Mesenchymal stem cell (in vitro differentiated cells and primary cell): ENCODE results near the gene CELF2.

Experiments
- DNase-seq: peaks from one replicate; pipeline ENCODE4 v3.0.0-alpha.2; 2013
- H2AFZ ChIP-seq: one replicate; pipeline ENCODE4 v1.6.1; 2013; ENCODE audit warnings: low read depth, mild to moderate bottlenecking, control low read depth, inconsistent platforms, low read length, moderate library complexity
- H2AK5ac ChIP-seq: 2 replicates; pipeline ENCODE4 v1.6.1; 2013; ENCODE audit warnings: low read length, moderate library complexity, mild to moderate bottlenecking, inconsistent platforms; ENCODE audit not compliant: severe bottlenecking
- H2BK120ac ChIP-seq: one replicate; pipeline ENCODE4 v1.6.1; 2013; ENCODE audit warnings: low read depth, mild to moderate bottlenecking, inconsistent platforms, low read length, moderate library complexity
- H2BK12ac ChIP-seq, 2 experiments: one replicate each; pipeline ENCODE4 v1.6.1; 2013; ENCODE audit warnings: inconsistent platforms in 2 of 2, low read length in 2 of 2, mild to moderate bottlenecking in 2 of 2, moderate library complexity in 2 of 2, control low read depth in 1 of 2
- H2BK15ac ChIP-seq: one replicate; pipeline ENCODE4 v1.6.1; 2013; ENCODE audit warnings: mild to moderate bottlenecking, low read depth, inconsistent platforms; ENCODE audit not compliant: poor library complexity, severe bottlenecking
- H2BK5ac ChIP-seq: 2 replicates; pipeline ENCODE4 v1.6.1; 2013; ENCODE audit warnings: low read depth, mild to moderate bottlenecking, low read length, control low read depth, inconsistent platforms; ENCODE audit not compliant: poor library complexity, severe bottlenecking
- H3K14ac ChIP-seq, 2 experiments: one replicate each; pipeline ENCODE4 v1.6.1; 2013; ENCODE audit warnings: inconsistent platforms in 2 of 2, low read length in 2 of 2, control low read depth in 1 of 2, mild to moderate bottlenecking in 1 of 2, moderate library complexity in 1 of 2
- H3K18ac ChIP-seq, 2 experiments: one replicate each; pipeline ENCODE4 v1.6.1; 2013; ENCODE audit warnings: inconsistent platforms in 2 of 2, low read length in 2 of 2, control low read depth in 1 of 2, low read depth in 1 of 2, mild to moderate bottlenecking in 1 of 2
- H3K23ac ChIP-seq, 2 experiments: one replicate each; pipeline ENCODE4 v1.6.1; 2013; ENCODE audit warnings: inconsistent platforms in 2 of 2, low read length in 2 of 2, mild to moderate bottlenecking in 2 of 2, moderate library complexity in 2 of 2, control low read depth in 1 of 2
- H3K27ac ChIP-seq: 2 replicates; pipeline ENCODE4 v1.5.1; 2013; ENCODE audit warnings: mild to moderate bottlenecking, moderate library complexity, low read length, control low read depth, inconsistent platforms; ENCODE audit not compliant: poor library complexity, severe bottlenecking
- H3K27me3 ChIP-seq, 2 experiments: 2 replicates each; pipeline versions ENCODE4 v1.6.1 to v1.7.0; 2013; ENCODE audit warnings: low read length in 2 of 2, mild to moderate bottlenecking in 2 of 2, moderate library complexity in 2 of 2, control low read depth in 1 of 2, inconsistent platforms in 1 of 2; ENCODE audit not compliant: control insufficient read depth in 1 of 2, insufficient read depth in 1 of 2
- H3K36me3 ChIP-seq, 2 experiments: 2 replicates each; pipeline versions ENCODE4 v1.6.1 to v1.7.0; 2013; ENCODE audit warnings: low read length in 2 of 2, control low read depth in 1 of 2, inconsistent platforms in 1 of 2, low read depth in 1 of 2, mild to moderate bottlenecking in 1 of 2; ENCODE audit not compliant: insufficient read depth in 2 of 2, control insufficient read depth in 1 of 2
- H3K4ac ChIP-seq, 2 experiments: one replicate each; pipeline ENCODE4 v1.6.1; 2013; ENCODE audit warnings: inconsistent platforms in 2 of 2, low read length in 2 of 2, mild to moderate bottlenecking in 2 of 2, moderate library complexity in 2 of 2, control low read depth in 1 of 2, low read depth in 1 of 2
- H3K4me1 ChIP-seq: 2 replicates; pipeline ENCODE4 v1.6.1; 2013; ENCODE audit warnings: low read depth, low read length, control low read depth; ENCODE audit not compliant: control insufficient read depth, insufficient read depth
- H3K4me2 ChIP-seq: 2 replicates; pipeline ENCODE4 v1.6.1; 2013; ENCODE audit warnings: low read length, mild to moderate bottlenecking, inconsistent platforms; ENCODE audit not compliant: poor library complexity, severe bottlenecking
- H3K4me3 ChIP-seq, 2 experiments: 2 replicates each; pipeline versions ENCODE4 v1.5.1 to v1.7.0; 2013; ENCODE audit warnings: low read length in 2 of 2, mild to moderate bottlenecking in 2 of 2, control low read depth in 1 of 2, low read depth in 1 of 2; ENCODE audit not compliant: insufficient read depth in 1 of 2
- H3K79me1 ChIP-seq: replicated peaks from 2 replicates; pipeline ENCODE4 v1.6.1; 2013; ENCODE audit warnings: mild to moderate bottlenecking, control low read depth, low read length, inconsistent platforms; ENCODE audit not compliant: poor library complexity, severe bottlenecking
- H3K9ac ChIP-seq: 2 replicates; pipeline ENCODE4 v1.7.0; 2013; ENCODE audit warnings: mild to moderate bottlenecking, low read length, moderate library complexity
- H3K9me3 ChIP-seq: 2 replicates; pipeline ENCODE4 v1.7.0; 2013; ENCODE audit warnings: mild to moderate bottlenecking, low read length; ENCODE audit not compliant: control insufficient read depth
- H4K8ac ChIP-seq: one replicate; pipeline ENCODE4 v1.6.1; 2013; ENCODE audit warnings: inconsistent platforms, mild to moderate bottlenecking, low read length, moderate library complexity
- H4K91ac ChIP-seq: one replicate; pipeline ENCODE4 v1.6.1; 2013; ENCODE audit warnings: mild to moderate bottlenecking, low read length, inconsistent platforms
- WGBS: methylation state at CpG from one replicate; pipeline ENCODE4 v1.1.7; 2013; ENCODE audit warnings: mixed read lengths; 5-methylcytosine and 5-hydroxymethylcytosine counted together

The CELF2 gene

DNA sequence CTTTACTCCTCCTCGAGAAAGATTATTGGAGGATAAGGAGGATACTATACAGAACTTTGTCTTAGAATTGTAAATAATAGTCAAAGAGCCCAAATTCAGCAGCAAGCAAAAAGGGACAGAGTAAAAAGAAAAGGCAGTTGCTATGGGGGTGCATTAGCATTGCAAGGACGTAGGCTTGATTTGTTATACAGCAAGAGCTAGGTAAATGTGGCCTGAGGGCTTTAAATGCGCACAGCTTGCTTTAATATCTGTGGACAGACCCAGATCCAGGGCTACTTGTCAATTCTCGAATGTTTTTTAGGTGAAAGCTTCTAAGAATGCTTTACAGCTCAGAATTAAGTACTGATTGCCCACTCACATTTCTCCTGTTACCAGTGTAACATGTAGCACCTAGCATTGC, 58.5 kb downstream of the CELF2 start:
- no peak overlapping the region for H3K4me3 ChIP-seq
- no peak overlapping the region for H2BK12ac ChIP-seq
- no peak overlapping the region for H3K4ac ChIP-seq
- no peak overlapping the region for H3K14ac ChIP-seq
- H3K27me3 ChIP-seq, result no peaks in the 10 kb centered on the region
- no peak overlapping the region for H3K4me2 ChIP-seq
- H3K4me1 ChIP-seq, result peaks cover 1% of the 10 kb centered on the region
- no peak overlapping the region for H2BK15ac ChIP-seq
- no peak overlapping the region for H2AFZ ChIP-seq
- H2BK5ac ChIP-seq, result no peak overlapping the region
- H4K8ac ChIP-seq, result no peak overlapping the region
- no peak overlapping the region for H2BK120ac ChIP-seq
- H3K9me3 ChIP-seq, result no peaks in the 10 kb centered on the region
- H3K9ac ChIP-seq, result no peak overlapping the region
- H4K91ac ChIP-seq, result no peak overlapping the region
- no peaks in the 10 kb centered on the region for H3K36me3 ChIP-seq
- H3K79me1 ChIP-seq, result peaks cover 33% of the 10 kb centered on the region
- H3K18ac ChIP-seq, result no peak overlapping the region
- no peak overlapping the region for H2AK5ac ChIP-seq
- WGBS, result 68% methylated on average over 2 of the region's 4 CpGs
- no peak overlapping the region for H3K27ac ChIP-seq
- DNase-seq, result no peak
- H3K23ac ChIP-seq, result no peak overlapping the region

DNA sequence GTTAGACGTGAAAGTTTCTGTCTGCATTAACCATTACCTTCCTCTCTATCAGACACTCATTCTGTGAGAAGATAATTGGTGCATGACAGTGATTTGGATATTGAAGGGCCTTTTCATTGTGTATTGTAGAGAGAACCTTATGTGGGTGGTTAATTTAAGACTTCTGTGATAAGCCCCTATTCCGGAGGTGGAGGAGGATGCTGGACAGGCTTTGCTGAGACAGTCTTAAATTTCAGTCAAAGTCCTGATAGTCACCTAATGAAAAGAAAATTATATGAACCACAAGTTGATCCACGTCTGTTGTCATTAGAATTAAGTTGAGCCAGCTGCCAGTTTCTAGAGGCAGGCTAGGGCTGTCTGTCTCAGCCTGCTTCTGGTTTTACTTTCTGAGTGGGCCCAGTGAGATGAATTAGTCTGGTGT, 62.9 kb downstream of the CELF2 start:
- Histone ChIP-seq H3K79me1 (peaks cover 34% of the 10 kb centered on the region), H4K8ac (no peak overlapping the region), H3K14ac (no peak overlapping the region), H4K91ac (no peak overlapping the region), H2BK5ac (no peak overlapping the region), H3K23ac (no peak overlapping the region), H3K9me3 (no peaks in the 10 kb centered on the region), H3K4me1 (no peaks in the 10 kb centered on the region), H2BK12ac (no peak overlapping the region), H2AFZ (no peak overlapping the region), H3K4me2 (no peak overlapping the region), H3K18ac (no peak overlapping the region), H3K9ac (no peak overlapping the region), H3K27ac (no peak overlapping the region), H3K4ac (no peak overlapping the region), H2BK120ac (no peak overlapping the region), H2AK5ac (no peak overlapping the region), H3K36me3 (no peaks in the 10 kb centered on the region), H3K4me3 (no peak overlapping the region), H2BK15ac (no peak overlapping the region), H3K27me3 (no peaks in the 10 kb centered on the region)
- DNase-seq, result no peak
- 88% methylated on average over 2 of the region's 3 CpGs for WGBS

DNA sequence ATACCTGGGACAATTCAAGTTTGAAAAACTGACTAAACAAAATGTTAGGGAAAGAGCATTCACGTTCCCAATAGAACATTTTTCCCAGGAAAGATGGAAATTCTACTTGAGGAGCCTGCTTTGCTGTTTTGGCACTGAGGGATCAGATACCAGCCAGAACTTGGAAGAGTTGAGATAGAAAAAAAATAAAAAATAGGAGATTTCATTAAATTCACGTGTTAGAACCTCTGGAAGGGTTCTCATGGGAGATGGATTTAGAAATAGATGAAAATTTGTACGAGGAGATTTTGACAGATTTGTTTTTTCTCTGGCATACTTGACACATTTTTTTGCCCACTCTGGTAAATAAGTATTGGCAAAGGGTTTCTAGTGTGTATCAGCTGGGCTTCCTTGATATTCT, 63.7 kb downstream of the CELF2 start:
- Histone ChIP-seq H4K8ac (no peak overlapping the region), H3K9ac (no peak overlapping the region), H3K4me1 (no peaks in the 10 kb centered on the region), H3K79me1 (peaks cover 36% of the 10 kb centered on the region), H3K4ac (no peak overlapping the region), H2BK12ac (no peak overlapping the region), H3K23ac (no peak overlapping the region), H3K18ac (no peak overlapping the region), H3K4me2 (no peak overlapping the region), H3K27me3 (no peaks in the 10 kb centered on the region), H3K36me3 (no peaks in the 10 kb centered on the region), H4K91ac (no peak overlapping the region), H3K27ac (no peak overlapping the region), H2BK120ac (no peak overlapping the region), H2BK15ac (no peak overlapping the region), H3K14ac (no peak overlapping the region), H2AK5ac (no peak overlapping the region), H2AFZ (no peak overlapping the region), H3K9me3 (no peaks in the 10 kb centered on the region), H3K4me3 (no peak overlapping the region), H2BK5ac (no peak overlapping the region)
- no peak for DNase-seq
- 67% methylated on average over 3 of the region's 3 CpGs for WGBS

DNA sequence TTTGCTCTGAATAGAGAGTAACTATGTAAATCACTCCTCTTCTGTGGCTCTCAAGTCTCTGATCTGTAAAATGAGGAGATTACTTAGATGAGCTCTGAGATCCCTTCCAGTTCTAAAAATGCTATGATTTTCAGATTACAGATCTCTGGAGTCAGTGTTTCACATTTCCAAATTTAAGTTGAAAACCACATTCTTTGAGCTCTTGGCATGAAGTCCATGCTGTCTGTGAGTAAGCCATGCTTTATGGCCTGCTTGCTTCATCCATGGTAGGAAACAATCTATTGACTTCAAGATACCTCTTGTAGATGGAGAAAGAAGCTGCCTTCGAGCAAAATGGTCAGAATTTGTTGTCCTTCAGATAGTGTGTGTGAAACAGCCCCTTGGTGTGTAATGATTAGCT, 64.9 kb downstream of the CELF2 start:
- no peak overlapping the region for H3K9ac ChIP-seq
- peaks cover 39% of the 10 kb centered on the region for H3K79me1 ChIP-seq
- no peak overlapping the region for H3K4me2 ChIP-seq
- no peak overlapping the region for H3K14ac ChIP-seq
- no peak overlapping the region for H2BK120ac ChIP-seq
- H4K91ac ChIP-seq, result no peak overlapping the region
- H4K8ac ChIP-seq, result no peak overlapping the region
- DNase-seq, result no peak
- no peak overlapping the region for H2BK5ac ChIP-seq
- no peaks in the 10 kb centered on the region for H3K27me3 ChIP-seq
- H2AFZ ChIP-seq, result no peak overlapping the region
- 54% methylated on average over 1 of the region's 1 CpG for WGBS
- no peak overlapping the region for H3K27ac ChIP-seq
- no peak overlapping the region for H2AK5ac ChIP-seq
- H2BK15ac ChIP-seq, result no peak overlapping the region
- no peak overlapping the region for H3K4me3 ChIP-seq
- no peak overlapping the region for H2BK12ac ChIP-seq
- no peak overlapping the region for H3K4ac ChIP-seq
- H3K4me1 ChIP-seq, result no peaks in the 10 kb centered on the region
- no peak overlapping the region for H3K23ac ChIP-seq
- H3K36me3 ChIP-seq, result no peaks in the 10 kb centered on the region
- H3K9me3 ChIP-seq, result no peaks in the 10 kb centered on the region
- no peak overlapping the region for H3K18ac ChIP-seq
